Measurements from ENCODE around the gene SLC12A9. TPM values are rescaled to one million over a fixed set of nuclear protein-coding genes. Genes with fewer than 3 reads are reported as not detected.
A peak's percentile ranks its signal among the peaks of the same experiment; 100 is the strongest.

The SLC12A9 gene
- total and polyA plus RNA-seq, 2 donors (not counting 1 experiment from before 2014, with no cell fraction given): 80.0 to 80.1 TPM

DNA sequence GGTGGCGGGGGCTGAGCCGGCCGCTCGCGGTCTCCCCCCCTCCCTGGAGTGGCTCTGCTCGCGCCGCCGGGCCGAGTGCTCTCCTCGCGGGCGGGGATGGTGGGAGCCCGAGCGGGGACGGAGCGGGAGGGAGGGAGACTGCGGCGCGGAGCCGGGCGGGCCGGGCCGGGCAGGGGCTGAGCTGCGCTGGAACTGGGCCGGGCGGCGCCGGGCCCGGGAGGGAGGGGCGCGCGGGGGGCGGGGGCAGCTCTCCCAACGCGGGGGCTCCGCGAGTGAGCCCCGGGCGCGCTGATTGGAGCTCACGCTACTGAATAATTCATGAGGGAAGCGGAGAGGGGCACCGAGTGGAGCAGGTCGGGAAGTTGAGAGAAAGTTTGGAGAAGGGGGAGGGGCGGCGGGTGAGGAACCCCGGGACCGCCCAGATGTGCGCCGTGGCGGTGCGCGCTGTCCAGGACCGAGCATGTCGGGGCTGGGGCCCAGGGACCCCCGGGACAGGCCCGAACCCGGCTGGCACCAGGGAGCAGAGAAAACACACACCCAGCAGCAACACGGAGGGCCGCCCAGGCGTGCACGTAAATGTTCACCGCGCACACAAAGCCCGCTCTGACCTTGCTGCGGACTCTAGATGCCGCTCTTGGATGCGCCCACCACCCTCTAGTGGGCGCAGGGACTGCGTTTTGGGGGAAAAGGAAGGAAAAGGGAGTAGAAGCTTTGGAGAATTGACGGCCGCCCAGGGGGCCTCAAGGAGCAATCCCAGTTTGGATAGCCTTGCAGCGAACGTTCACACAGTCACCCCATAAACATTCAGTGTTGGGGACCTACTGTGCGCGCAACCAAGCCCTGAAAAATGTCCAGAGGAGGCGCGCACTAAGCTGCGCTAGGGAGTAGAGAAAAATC is 24.9 kb upstream of the SLC12A9 start, which contains the start of gene EPHB4:
Gene EPHB4 (minus strand): TSS at position 194 of the 897 bp plus-strand sequence. CDS start 493 bp downstream, outside the sequence.
- Histone ChIP-seq H3K79me2 (ENCODE audit: control insufficient read depth, insufficient read depth, low read length) (no peaks in the 10 kb centered on the region), H4K20me1 (ENCODE audit: control insufficient read depth, insufficient read depth, low read length, poor library complexity, severe bottlenecking) (no peaks in the 10 kb centered on the region), H3K4me2 (replicated peaks; ENCODE audit: low read depth, low read length, poor library complexity, severe bottlenecking) (peak within 1 kb of the TSS; percentile 83), H2AFZ (ENCODE audit: insufficient read depth, low read depth, low read length, poor library complexity, severe bottlenecking) (peak within 1 kb of the TSS; percentile 60), H3K9me3 (ENCODE audit: control extremely low read depth in 1 of 3, control insufficient read depth in 2 of 3, insufficient read depth in 1 of 3, low read length in 2 of 3) (peaks cover 0 to 4% (median 0%) of the 10 kb centered on the region in 3 donors), H3K4me1 (ENCODE audit: control insufficient read depth in 2 of 2, insufficient read depth in 2 of 2, low read length in 2 of 2) (peaks cover 26 to 27% of the 10 kb centered on the region in 2 donors), H3K27me3 (replicated peaks in 1 of 4; ENCODE audit: control extremely low read depth in 1 of 4, control insufficient read depth in 3 of 4, insufficient read depth in 4 of 4, low read length in 3 of 4) (peaks cover 0 to 57% (median 22%) of the 10 kb centered on the region in 4 experiments), H3K36me3 (replicated peaks in 1 of 2; ENCODE audit: control extremely low read depth in 1 of 2, control insufficient read depth in 1 of 2, extremely low read depth in 1 of 2, insufficient read depth in 2 of 2, low read length in 1 of 2) (no peaks in the 10 kb centered on the region), H3K9ac (ENCODE audit: low read length) (peak within 1 kb of the TSS; percentile 60), H3K4me3 (ENCODE audit: control extremely low read depth in 1 of 5, extremely low read depth in 1 of 5, insufficient read depth in 1 of 5, low read depth in 2 of 5, low read length in 4 of 5) (peak within 1 kb of the TSS; percentile 29 to 47 (median 43)), H3K27ac (ENCODE audit: low read length in 2 of 2) (no peak within 1 kb of the TSS)
- ChIA-PET POLR2A (interaction anchor here (0.6 kb wide), 1 partner anchor 704 kb away, joined by 4 read pairs; no protein-coding TSS in a partner anchor), CTCF (no interaction called here)
- 2% methylated on average over 70 of the region's 80 CpGs for WGBS (ENCODE audit: insufficient coverage)
- Mint-ChIP-seq H3K27ac (peak within 1 kb of the TSS; percentile 50), H3K9me3 (ENCODE audit: insufficient read depth) (no peaks in the 10 kb centered on the region), H3K4me3 (peak within 1 kb of the TSS; percentile 79), H3K27me3 (peaks cover 42% of the 10 kb centered on the region), H3K4me1 (peaks cover 20% of the 10 kb centered on the region)
- DNase-seq: peak; percentile 42
- TF ChIP-seq, protein P1, sequence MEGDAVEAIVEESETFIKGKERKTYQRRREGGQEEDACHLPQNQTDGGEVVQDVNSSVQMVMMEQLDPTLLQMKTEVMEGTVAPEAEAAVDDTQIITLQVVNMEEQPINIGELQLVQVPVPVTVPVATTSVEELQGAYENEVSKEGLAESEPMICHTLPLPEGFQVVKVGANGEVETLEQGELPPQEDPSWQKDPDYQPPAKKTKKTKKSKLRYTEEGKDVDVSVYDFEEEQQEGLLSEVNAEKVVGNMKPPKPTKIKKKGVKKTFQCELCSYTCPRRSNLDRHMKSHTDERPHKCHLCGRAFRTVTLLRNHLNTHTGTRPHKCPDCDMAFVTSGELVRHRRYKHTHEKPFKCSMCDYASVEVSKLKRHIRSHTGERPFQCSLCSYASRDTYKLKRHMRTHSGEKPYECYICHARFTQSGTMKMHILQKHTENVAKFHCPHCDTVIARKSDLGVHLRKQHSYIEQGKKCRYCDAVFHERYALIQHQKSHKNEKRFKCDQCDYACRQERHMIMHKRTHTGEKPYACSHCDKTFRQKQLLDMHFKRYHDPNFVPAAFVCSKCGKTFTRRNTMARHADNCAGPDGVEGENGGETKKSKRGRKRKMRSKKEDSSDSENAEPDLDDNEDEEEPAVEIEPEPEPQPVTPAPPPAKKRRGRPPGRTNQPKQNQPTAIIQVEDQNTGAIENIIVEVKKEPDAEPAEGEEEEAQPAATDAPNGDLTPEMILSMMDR (IDR thresholded peaks at IDR 0.05): no peak
- no peak for TF ChIP-seq EZH2 (IDR thresholded peaks at IDR 0.05; ENCODE audit: borderline replicate concordance, insufficient read depth, low read depth, low read length, poor library complexity, severe bottlenecking)
- peak; percentile 43 for ATAC-seq (ENCODE audit: low read depth)
- intact Hi-C loops (cut with micrococcal nuclease): no loop called here

Data from B cell (primary cell).